ENCODE results near the gene TGFB1. TPM values are rescaled to one million over a fixed set of nuclear protein-coding genes. Genes with fewer than 3 reads are reported as not detected.

The TGFB1 gene
- total and polyA plus RNA-seq, 7 donors: 2.8 to 10.8 (median 9.5) TPM

GRCh38 chr19:41332468-41332867 is 21.3 kb downstream of the TGFB1 start:
- no peaks in the 10 kb centered on the region for H3K36me3 ChIP-seq (ENCODE audit: insufficient read depth in 1 of 2, low read depth in 1 of 2)
- ATAC-seq (no peak), DNase-seq (no peak)
- H3K27me3 ChIP-seq (ENCODE audit: insufficient read depth in 3 of 3, low read length in 2 of 3): no peaks in the 10 kb centered on the region
- intact Hi-C loops (cut with DNase I): no loop called here
- no peak overlapping the region for H3K27ac ChIP-seq
- H3K4me1 ChIP-seq: peaks cover 12% of the 10 kb centered on the region
- WGBS, 3 donors: 81 to 85% (median 84%) methylated on average over 5 of the region's 5 CpGs
- no peak overlapping the region for H3K4me3 ChIP-seq
- no peaks in the 10 kb centered on the region for H3K9me3 ChIP-seq
- TF ChIP-seq, protein P1, sequence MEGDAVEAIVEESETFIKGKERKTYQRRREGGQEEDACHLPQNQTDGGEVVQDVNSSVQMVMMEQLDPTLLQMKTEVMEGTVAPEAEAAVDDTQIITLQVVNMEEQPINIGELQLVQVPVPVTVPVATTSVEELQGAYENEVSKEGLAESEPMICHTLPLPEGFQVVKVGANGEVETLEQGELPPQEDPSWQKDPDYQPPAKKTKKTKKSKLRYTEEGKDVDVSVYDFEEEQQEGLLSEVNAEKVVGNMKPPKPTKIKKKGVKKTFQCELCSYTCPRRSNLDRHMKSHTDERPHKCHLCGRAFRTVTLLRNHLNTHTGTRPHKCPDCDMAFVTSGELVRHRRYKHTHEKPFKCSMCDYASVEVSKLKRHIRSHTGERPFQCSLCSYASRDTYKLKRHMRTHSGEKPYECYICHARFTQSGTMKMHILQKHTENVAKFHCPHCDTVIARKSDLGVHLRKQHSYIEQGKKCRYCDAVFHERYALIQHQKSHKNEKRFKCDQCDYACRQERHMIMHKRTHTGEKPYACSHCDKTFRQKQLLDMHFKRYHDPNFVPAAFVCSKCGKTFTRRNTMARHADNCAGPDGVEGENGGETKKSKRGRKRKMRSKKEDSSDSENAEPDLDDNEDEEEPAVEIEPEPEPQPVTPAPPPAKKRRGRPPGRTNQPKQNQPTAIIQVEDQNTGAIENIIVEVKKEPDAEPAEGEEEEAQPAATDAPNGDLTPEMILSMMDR (IDR thresholded peaks at IDR 0.05): no peak

DNA sequence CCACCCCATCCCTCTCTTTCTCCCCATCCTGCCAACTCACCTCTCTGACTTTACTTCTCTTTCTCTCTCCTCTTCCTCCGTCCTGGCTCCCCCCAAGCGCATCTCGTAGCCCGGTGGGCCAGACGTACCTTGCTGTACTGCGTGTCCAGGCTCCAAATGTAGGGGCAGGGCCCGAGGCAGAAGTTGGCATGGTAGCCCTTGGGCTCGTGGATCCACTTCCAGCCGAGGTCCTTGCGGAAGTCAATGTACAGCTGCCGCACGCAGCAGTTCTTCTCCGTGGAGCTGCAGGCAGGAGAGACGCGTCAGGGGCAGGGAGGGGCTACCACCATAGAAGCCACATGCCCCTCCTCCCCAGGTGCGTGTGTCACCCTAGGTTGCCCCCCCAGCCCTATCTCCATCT is 21.7 kb downstream of the TGFB1 start:
- no peak for DNase-seq
- H3K9me3 ChIP-seq: no peaks in the 10 kb centered on the region
- no peak overlapping the region for H3K27ac ChIP-seq
- intact Hi-C loops (cut with DNase I): no loop called here
- WGBS, 3 donors: 82 to 86% (median 84%) methylated on average over 16 of the region's 16 CpGs
- TF ChIP-seq, protein P1 (IDR thresholded peaks at IDR 0.05): no peak
- no peaks in the 10 kb centered on the region for H3K36me3 ChIP-seq (ENCODE audit: insufficient read depth in 1 of 2, low read depth in 1 of 2)
- ATAC-seq: no peak
- peaks cover 17% of the 10 kb centered on the region for H3K4me1 ChIP-seq
- H3K27me3 ChIP-seq (ENCODE audit: insufficient read depth in 3 of 3, low read length in 2 of 3): no peaks in the 10 kb centered on the region
- no peak overlapping the region for H3K4me3 ChIP-seq

GRCh38 chr19:41330946-41331678 is 22.6 kb downstream of the TGFB1 start:
- TF ChIP-seq, protein P1 (IDR thresholded peaks at IDR 0.05): no peak

DNA sequence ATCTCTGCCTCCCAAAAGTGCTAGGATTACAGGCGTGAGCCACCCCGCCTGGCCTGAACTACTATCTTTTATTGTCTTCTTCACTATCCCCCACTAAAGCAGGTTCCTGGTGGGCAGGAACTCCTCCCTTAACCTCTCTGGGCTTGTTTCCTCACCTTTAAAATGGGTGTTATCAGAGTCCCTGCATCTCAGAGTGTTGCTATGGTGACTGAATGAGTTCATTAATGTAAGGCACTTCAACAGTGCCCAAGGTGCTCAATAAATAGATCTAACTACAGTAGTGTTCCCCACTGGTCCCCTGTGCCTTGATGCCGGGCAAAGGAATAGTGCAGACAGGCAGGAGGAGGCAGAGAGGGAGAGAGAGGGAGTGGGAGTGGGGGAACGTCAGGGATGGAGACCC is 23.2 kb downstream of the TGFB1 start:
- no peaks in the 10 kb centered on the region for H3K9me3 ChIP-seq
- DNase-seq (no peak), ATAC-seq (no peak)
- H3K27ac ChIP-seq: no peak overlapping the region
- TF ChIP-seq, protein P1 (IDR thresholded peaks at IDR 0.05): no peak
- peaks cover 32% of the 10 kb centered on the region for H3K4me1 ChIP-seq
- no peaks in the 10 kb centered on the region for H3K36me3 ChIP-seq (ENCODE audit: insufficient read depth in 1 of 2, low read depth in 1 of 2)
- WGBS, 3 donors: 70 to 85% (median 71%) methylated on average over 3 to 4 of the region's 4 CpGs
- intact Hi-C loops (cut with DNase I): no loop called here
- no peaks in the 10 kb centered on the region for H3K27me3 ChIP-seq (ENCODE audit: insufficient read depth in 3 of 3, low read length in 2 of 3)
- no peak overlapping the region for H3K4me3 ChIP-seq

More at GRCh38 chr19:41330946-41331678, 22.6 kb downstream of the TGFB1 start:
- peak in 1 of 4 donors; percentile 21 for ATAC-seq
- Histone ChIP-seq H3K27me3 (ENCODE audit: insufficient read depth in 3 of 3, low read length in 2 of 3) (no peaks in the 10 kb centered on the region), H3K4me3 (no peak overlapping the region), H3K36me3 (ENCODE audit: insufficient read depth in 1 of 2, low read depth in 1 of 2) (no peaks in the 10 kb centered on the region), H3K9me3 (no peaks in the 10 kb centered on the region), H3K27ac (no peak overlapping the region), H3K4me1 (peaks cover 26% of the 10 kb centered on the region)
- WGBS, 3 donors: 52 to 57% (median 54%) methylated on average over 37 to 47 of the region's 47 CpGs
- intact Hi-C loops (cut with DNase I): no loop called here
- DNase-seq: peak in 1 of 2 donors; percentile 51

GRCh38 chr19:41328842-41329225 is 24.9 kb downstream of the TGFB1 start:
- intact Hi-C loops (cut with DNase I): no loop called here
- ATAC-seq (no peak), DNase-seq (peak in 1 of 2 donors; percentile 57)
- Histone ChIP-seq H3K4me1 (peaks cover 49% of the 10 kb centered on the region), H3K4me3 (no peak overlapping the region), H3K27ac (peak overlapping the region; percentile 72), H3K9me3 (no peaks in the 10 kb centered on the region), H3K36me3 (ENCODE audit: insufficient read depth in 1 of 2, low read depth in 1 of 2) (no peaks in the 10 kb centered on the region), H3K27me3 (ENCODE audit: insufficient read depth in 3 of 3, low read length in 2 of 3) (no peaks in the 10 kb centered on the region)
- WGBS, 3 donors: 76 to 88% (median 88%) methylated on average over 1 of the region's 1 CpG
- TF ChIP-seq, protein P1 (IDR thresholded peaks at IDR 0.05): no peak

All from psoas muscle (tissue), 8 donors.